Measurements from ENCODE around the gene ASTL.

- TF ChIP-seq CTCF (IDR thresholded peaks at IDR 0.05; ENCODE audit: insufficient read depth, low read length, poor library complexity, severe bottlenecking) (no peak), EZH2phosphoT487 (conservative IDR thresholded peaks at IDR 0.05; ENCODE audit: low read length) (no peak)
Observed at GRCh38 chr2:96186562-96186961, 48.3 kb upstream of the ASTL start.
